Activated naive CD4-positive, alpha-beta T cell treated with anti-CD3 and anti-CD28 coated beads, Interleukin-2, amount 50 U/mL, for 24 hours (primary cell): ENCODE results near the gene GPHA2.
"Not testable (repeated sequence)": the region's sequence is repeated elsewhere in the genome, so short reads cannot be mapped to it uniquely, and the experiment has no call there.

Experiments used
- H3K27ac Mint-ChIP-seq: one replicate; pipeline ENCODE4 v1.8.0; 2021; ENCODE audit warnings: mild to moderate bottlenecking, mixed read lengths
- H3K27me3 Mint-ChIP-seq: one replicate; pipeline ENCODE4 v1.8.0; 2021; ENCODE audit warnings: mixed read lengths
- H3K36me3 Mint-ChIP-seq: one replicate; pipeline ENCODE4 v1.8.0; 2021; ENCODE audit warnings: mixed read lengths
- H3K4me1 Mint-ChIP-seq: one replicate; pipeline ENCODE4 v1.8.0; 2021; ENCODE audit warnings: mixed read lengths
- H3K4me3 Mint-ChIP-seq: one replicate; pipeline ENCODE4 v1.8.0; 2021; ENCODE audit warnings: mild to moderate bottlenecking, mixed read lengths
- H3K9me3 Mint-ChIP-seq: one replicate; pipeline ENCODE4 v1.8.0; 2021; ENCODE audit warnings: mixed read lengths

GPHA2 gene, protein sequence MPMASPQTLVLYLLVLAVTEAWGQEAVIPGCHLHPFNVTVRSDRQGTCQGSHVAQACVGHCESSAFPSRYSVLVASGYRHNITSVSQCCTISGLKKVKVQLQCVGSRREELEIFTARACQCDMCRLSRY

GRCh38 chr11:64935359-64936081 lies at the start of gene GPHA2:
GPHA2 (minus strand) TSS chr11:64935893; CDS start chr11:64935460, 433 bp downstream.
- H3K27ac Mint-ChIP-seq, result no peak within 1 kb of the TSS
- peaks cover 2% of the 10 kb centered on the region for H3K36me3 Mint-ChIP-seq
- no peak within 1 kb of the TSS for H3K4me3 Mint-ChIP-seq
- no peaks in the 10 kb centered on the region for H3K27me3 Mint-ChIP-seq
- H3K9me3 Mint-ChIP-seq, result no peaks in the 10 kb centered on the region
- H3K4me1 Mint-ChIP-seq, result no peaks in the 10 kb centered on the region

DNA sequence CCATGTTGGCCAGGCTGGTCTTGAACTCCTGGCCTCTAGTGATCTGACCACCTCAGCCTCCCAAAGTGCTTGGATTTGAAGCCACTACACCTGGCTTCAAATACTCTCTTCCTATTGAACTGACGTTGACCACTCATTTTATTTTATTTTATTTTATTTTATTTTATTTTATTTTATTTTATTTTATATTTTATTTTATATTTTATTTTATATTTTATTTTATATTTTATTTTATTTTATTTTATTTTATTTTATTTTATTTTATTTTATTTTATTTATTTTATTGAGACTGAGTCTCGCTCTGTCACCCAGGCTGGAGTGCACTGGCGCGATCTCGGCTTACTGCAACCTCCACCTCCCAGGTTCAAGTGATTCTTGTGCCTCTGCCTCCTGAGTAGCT lies 47.6 kb upstream of the GPHA2 start:
- not testable (repeated sequence) for H3K27me3 Mint-ChIP-seq, H3K4me1 Mint-ChIP-seq, H3K36me3 Mint-ChIP-seq, H3K4me3 Mint-ChIP-seq, H3K9me3 Mint-ChIP-seq, H3K27ac Mint-ChIP-seq

DNA sequence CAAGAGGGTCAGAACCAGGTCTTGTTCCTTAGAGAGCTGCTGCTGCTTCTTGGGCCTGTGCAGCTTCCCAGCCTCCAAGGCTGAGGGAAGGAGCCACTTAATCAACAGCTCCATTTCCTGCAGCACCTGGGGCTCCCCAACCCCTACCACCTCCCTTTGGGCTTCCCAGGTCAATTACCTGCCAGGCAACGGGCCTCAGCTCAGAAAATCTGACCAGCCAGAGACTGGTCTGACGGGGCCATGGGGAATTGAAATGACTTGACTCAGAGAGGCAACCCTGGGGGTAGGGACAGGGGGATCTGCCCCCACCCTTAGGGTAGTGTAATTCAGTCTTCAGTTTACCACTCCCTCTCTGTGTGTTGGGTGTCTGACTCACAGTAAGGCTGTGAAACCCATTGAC lies 41.0 kb upstream of the GPHA2 start:
- no peaks in the 10 kb centered on the region for H3K9me3 Mint-ChIP-seq
- no peak overlapping the region for H3K27ac Mint-ChIP-seq
- H3K4me3 Mint-ChIP-seq, result no peak overlapping the region
- H3K36me3 Mint-ChIP-seq, result no peaks in the 10 kb centered on the region
- H3K27me3 Mint-ChIP-seq, result no peaks in the 10 kb centered on the region
- no peaks in the 10 kb centered on the region for H3K4me1 Mint-ChIP-seq

GRCh38 chr11:64974124-64974523 lies 38.4 kb upstream of the GPHA2 start:
- H3K27ac Mint-ChIP-seq, result no peak overlapping the region
- H3K4me3 Mint-ChIP-seq, result no peak overlapping the region

GRCh38 chr11:64971421-64972233 lies 35.9 kb upstream of the GPHA2 start, which contains the start of gene MAJIN:
MAJIN (minus strand) TSS chr11:64972108; CDS start chr11:64959405, 12,703 bp downstream.
- Mint-ChIP-seq H3K27me3 (no peaks in the 10 kb centered on the region), H3K27ac (peak within 1 kb of the TSS; percentile 95), H3K36me3 (no peaks in the 10 kb centered on the region), H3K4me3 (peak within 1 kb of the TSS; percentile 83), H3K9me3 (no peaks in the 10 kb centered on the region), H3K4me1 (peaks cover 11% of the 10 kb centered on the region)

More at GRCh38 chr11:64974124-64974523, 38.4 kb upstream of the GPHA2 start:
- Mint-ChIP-seq H3K4me1 (peaks cover 9% of the 10 kb centered on the region), H3K36me3 (no peaks in the 10 kb centered on the region), H3K27me3 (no peaks in the 10 kb centered on the region), H3K9me3 (no peaks in the 10 kb centered on the region)

GRCh38 chr11:64970731-64971151 lies 35.0 kb upstream of the GPHA2 start:
- peak overlapping the region; percentile 83 for H3K4me3 Mint-ChIP-seq

DNA sequence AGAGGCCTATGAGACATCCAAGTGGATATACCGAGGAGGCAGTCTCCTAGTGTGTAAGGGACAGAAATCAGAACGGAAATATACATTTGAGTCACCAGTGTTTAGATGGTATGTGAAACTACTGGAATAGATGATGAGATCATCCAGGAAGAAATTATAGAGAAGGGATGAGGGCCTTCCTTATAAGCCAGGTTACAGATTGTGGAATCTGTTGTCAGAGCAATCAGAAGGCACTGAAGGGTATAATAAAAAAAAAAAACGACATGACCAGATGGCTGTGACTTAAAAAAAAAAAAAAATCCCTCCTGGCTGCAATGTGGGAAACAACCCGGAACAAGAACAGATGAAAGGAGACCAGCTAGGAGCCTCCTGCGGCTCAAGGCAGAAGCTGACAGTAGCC lies 33.5 kb upstream of the GPHA2 start:
- no peaks in the 10 kb centered on the region for H3K9me3 Mint-ChIP-seq
- peaks cover 15% of the 10 kb centered on the region for H3K4me1 Mint-ChIP-seq
- H3K4me3 Mint-ChIP-seq, result no peak overlapping the region
- no peaks in the 10 kb centered on the region for H3K36me3 Mint-ChIP-seq
- no peaks in the 10 kb centered on the region for H3K27me3 Mint-ChIP-seq
- H3K27ac Mint-ChIP-seq, result peak overlapping the region; percentile 57

More at GRCh38 chr11:64970731-64971151, 35.0 kb upstream of the GPHA2 start:
- H3K36me3 Mint-ChIP-seq, result no peaks in the 10 kb centered on the region
- no peaks in the 10 kb centered on the region for H3K27me3 Mint-ChIP-seq
- H3K4me1 Mint-ChIP-seq, result peaks cover 11% of the 10 kb centered on the region
- peak overlapping the region; percentile 95 for H3K27ac Mint-ChIP-seq
- H3K9me3 Mint-ChIP-seq, result no peaks in the 10 kb centered on the region

DNA sequence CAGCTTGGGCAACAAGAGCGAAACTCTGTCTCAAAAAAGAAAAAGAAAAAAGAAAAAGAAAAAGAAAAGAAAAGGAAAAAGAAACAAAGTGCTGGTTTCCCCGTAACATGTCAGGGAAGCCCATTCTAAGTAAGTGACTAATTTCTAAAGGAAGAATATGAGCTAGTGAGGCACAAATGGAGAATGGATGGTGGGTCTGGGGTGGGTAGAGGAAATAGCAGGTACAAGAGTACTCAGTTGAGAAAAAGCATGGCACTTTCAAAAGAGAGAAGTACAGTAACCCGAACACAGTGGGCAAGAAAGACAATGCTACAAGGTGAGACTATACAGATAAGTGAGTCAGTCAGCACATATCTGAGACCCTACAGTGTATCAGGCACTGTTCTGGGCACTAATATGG lies 31.7 kb upstream of the GPHA2 start:
- Mint-ChIP-seq H3K4me1 (peaks cover 15% of the 10 kb centered on the region), H3K9me3 (no peaks in the 10 kb centered on the region), H3K27me3 (no peaks in the 10 kb centered on the region)

GRCh38 chr11:64963072-64963631 lies 27.5 kb upstream of the GPHA2 start:
- Mint-ChIP-seq H3K36me3 (no peaks in the 10 kb centered on the region), H3K27ac (no peak overlapping the region), H3K9me3 (no peaks in the 10 kb centered on the region), H3K27me3 (peaks cover 1% of the 10 kb centered on the region), H3K4me3 (no peak overlapping the region), H3K4me1 (peaks cover 3% of the 10 kb centered on the region)

More for the DNA sequence above, 31.7 kb upstream of the GPHA2 start:
- H3K36me3 Mint-ChIP-seq, result no peaks in the 10 kb centered on the region
- no peak overlapping the region for H3K4me3 Mint-ChIP-seq
- peak overlapping the region; percentile 8 for H3K27ac Mint-ChIP-seq

GRCh38 chr11:64960719-64961118 lies 25.0 kb upstream of the GPHA2 start:
- H3K36me3 Mint-ChIP-seq, result no peaks in the 10 kb centered on the region
- no peaks in the 10 kb centered on the region for H3K9me3 Mint-ChIP-seq
- peaks cover 1% of the 10 kb centered on the region for H3K27me3 Mint-ChIP-seq
- no peak overlapping the region for H3K4me3 Mint-ChIP-seq
- H3K4me1 Mint-ChIP-seq, result peaks cover 3% of the 10 kb centered on the region
- no peak overlapping the region for H3K27ac Mint-ChIP-seq

GRCh38 chr11:64959498-64959897 lies 23.8 kb upstream of the GPHA2 start:
- no peaks in the 10 kb centered on the region for H3K9me3 Mint-ChIP-seq
- H3K36me3 Mint-ChIP-seq, result no peaks in the 10 kb centered on the region
- no peak overlapping the region for H3K27ac Mint-ChIP-seq
- H3K4me1 Mint-ChIP-seq, result no peaks in the 10 kb centered on the region
- no peak overlapping the region for H3K4me3 Mint-ChIP-seq
- peaks cover 1% of the 10 kb centered on the region for H3K27me3 Mint-ChIP-seq

DNA sequence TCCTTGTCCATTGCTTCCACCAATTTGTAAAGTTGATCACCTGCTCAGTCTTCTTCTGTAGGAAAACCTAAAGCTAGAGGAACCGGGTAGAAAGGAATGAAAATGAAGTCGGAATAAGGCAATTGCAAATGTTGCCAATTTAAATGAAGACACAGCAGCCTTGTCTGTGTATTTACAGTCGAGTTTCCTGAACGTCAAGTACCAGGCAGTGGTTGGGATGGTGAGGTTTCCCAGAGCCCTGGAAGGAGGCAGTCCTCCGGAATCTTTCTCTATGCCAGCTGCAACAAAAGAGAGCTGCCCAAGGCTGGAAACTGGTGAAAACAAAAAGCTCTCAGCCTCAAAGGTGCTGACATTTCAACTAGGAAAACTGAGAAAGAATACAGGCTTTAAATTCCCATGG lies 18.5 kb upstream of the GPHA2 start:
- Mint-ChIP-seq H3K4me1 (no peaks in the 10 kb centered on the region), H3K4me3 (no peak overlapping the region), H3K9me3 (no peaks in the 10 kb centered on the region), H3K27ac (no peak overlapping the region), H3K27me3 (no peaks in the 10 kb centered on the region), H3K36me3 (no peaks in the 10 kb centered on the region)

GRCh38 chr11:64951529-64951928 lies 15.8 kb upstream of the GPHA2 start:
- Mint-ChIP-seq H3K36me3 (no peaks in the 10 kb centered on the region), H3K4me1 (no peaks in the 10 kb centered on the region), H3K4me3 (no peak overlapping the region)

GRCh38 chr11:64947208-64947814 lies 11.6 kb upstream of the GPHA2 start:
- Mint-ChIP-seq H3K4me3 (no peak overlapping the region), H3K27me3 (no peaks in the 10 kb centered on the region), H3K9me3 (no peaks in the 10 kb centered on the region), H3K36me3 (no peaks in the 10 kb centered on the region), H3K27ac (no peak overlapping the region), H3K4me1 (no peaks in the 10 kb centered on the region)

More at GRCh38 chr11:64951529-64951928, 15.8 kb upstream of the GPHA2 start:
- H3K27me3 Mint-ChIP-seq, result no peaks in the 10 kb centered on the region
- no peaks in the 10 kb centered on the region for H3K9me3 Mint-ChIP-seq
- H3K27ac Mint-ChIP-seq, result no peak overlapping the region

GRCh38 chr11:64936539-64936938 lies 846 bp upstream of the GPHA2 start:
- H3K27me3 Mint-ChIP-seq, result no peaks in the 10 kb centered on the region
- no peaks in the 10 kb centered on the region for H3K4me1 Mint-ChIP-seq
- H3K4me3 Mint-ChIP-seq, result no peak overlapping the region
- H3K36me3 Mint-ChIP-seq, result no peaks in the 10 kb centered on the region
- H3K9me3 Mint-ChIP-seq, result no peaks in the 10 kb centered on the region
- H3K27ac Mint-ChIP-seq, result no peak overlapping the region
